Testis (tissue), 2 donors: ENCODE measurements around the gene ZC3H6.

Experiments used
- CTCF ChIP-seq, 3 experiments: fragments of 450-650 bp in 2 of 3; fragments of 200-600 bp in 1 of 3; sonication (generic) in 1 of 3; IDR thresholded peaks; one replicate each; pipeline ENCODE4 v1.5.1; 2016 to 2019; ENCODE audit warnings: antibody characterized with exemption in 3 of 3, mild to moderate bottlenecking in 2 of 3, moderate library complexity in 1 of 3
- POLR2A ChIP-seq: fragments of 450-650 bp; IDR thresholded peaks from one replicate; pipeline ENCODE4 v1.6.1; 2017; ENCODE audit warnings: antibody characterized with exemption, mild to moderate bottlenecking, moderate library complexity

- no peak for TF ChIP-seq POLR2A
- TF ChIP-seq CTCF (IDR thresholded peaks at IDR 0.05), result no peak
Measured at GRCh38 chr2:112262876-112263275, 12.5 kb upstream of the ZC3H6 start.
